Endometrial microvascular endothelial cells (primary cell): ENCODE results near the gene ARHGAP28. TPM values are rescaled to one million over a fixed set of nuclear protein-coding genes. Genes with fewer than 3 reads are reported as not detected.

Source experiments
- in situ Hi-C: cut with HindIII; loops from 2 replicates; pipeline ENCODE4 v1.10.0; 2017; ENCODE audit warnings: low sequenced_read_pairs, low pct_unique_long_range_greater_than_20kb; ENCODE audit errors: inconsistent ontology term
- total RNA-seq: library from RNA; depleted of rRNA; stranded (reverse); fragments of >200 nt; gene quantifications from one replicate; pipeline ENCODE4 v1.2.3, GENCODE V29; 2015; ENCODE audit errors: inconsistent ontology term

ARHGAP28 gene
- total RNA-seq, 1 donor from 2014 or later, result not detected

GRCh38 chr18:6757931-6758330 lies 28.4 kb downstream of the ARHGAP28 start:
- in situ Hi-C loops, result no loop called here

- in situ Hi-C loops, result no loop called here
Observed at GRCh38 chr18:6759579-6759978, 30.1 kb downstream of the ARHGAP28 start.

GRCh38 chr18:6763524-6763923 lies 34.0 kb downstream of the ARHGAP28 start:
- in situ Hi-C loops, result no loop called here

GRCh38 chr18:6764382-6764781 lies 34.9 kb downstream of the ARHGAP28 start:
- in situ Hi-C loops, result no loop called here

- in situ Hi-C loops, result no loop called here
Observed at GRCh38 chr18:6773777-6774176, 44.3 kb downstream of the ARHGAP28 start.

- in situ Hi-C loops, result no loop called here
Observed at GRCh38 chr18:6775237-6775636, 45.7 kb downstream of the ARHGAP28 start.

- in situ Hi-C loops, result no loop called here
Observed at GRCh38 chr18:6775702-6776101, 46.2 kb downstream of the ARHGAP28 start.

GRCh38 chr18:6776188-6776587 lies 46.7 kb downstream of the ARHGAP28 start:
- in situ Hi-C loops, result no loop called here

GRCh38 chr18:6777509-6777908 lies 48.0 kb downstream of the ARHGAP28 start:
- in situ Hi-C loops, result no loop called here

- in situ Hi-C loops, result no loop called here
Observed at GRCh38 chr18:6778459-6779247, 49.1 kb downstream of the ARHGAP28 start.

- in situ Hi-C loops, result no loop called here
Observed at GRCh38 chr18:6781142-6781714, 51.7 kb downstream of the ARHGAP28 start.

GRCh38 chr18:6781796-6782195 lies 52.3 kb downstream of the ARHGAP28 start:
- in situ Hi-C loops, result no loop called here

GRCh38 chr18:6782861-6783260 lies 53.3 kb downstream of the ARHGAP28 start:
- in situ Hi-C loops, result no loop called here

- in situ Hi-C loops, result no loop called here
Observed at GRCh38 chr18:6784046-6784445, 54.5 kb downstream of the ARHGAP28 start.

GRCh38 chr18:6785001-6785400 lies 55.5 kb downstream of the ARHGAP28 start:
- in situ Hi-C loops, result no loop called here

- in situ Hi-C loops, result no loop called here
Observed at GRCh38 chr18:6785411-6785810, 55.9 kb downstream of the ARHGAP28 start.

- in situ Hi-C loops, result no loop called here
Observed at GRCh38 chr18:6792391-6792790, 62.9 kb downstream of the ARHGAP28 start.

GRCh38 chr18:6793455-6793854 lies 63.9 kb downstream of the ARHGAP28 start:
- in situ Hi-C loops, result no loop called here

- in situ Hi-C loops, result no loop called here
Observed at GRCh38 chr18:6793986-6794385, 64.5 kb downstream of the ARHGAP28 start.

- in situ Hi-C loops, result no loop called here
Observed at GRCh38 chr18:6795307-6795706, 65.8 kb downstream of the ARHGAP28 start.

GRCh38 chr18:6796511-6796910 lies 67.0 kb downstream of the ARHGAP28 start:
- in situ Hi-C loops, result no loop called here
